HG02852 (cell line): Measurements from ENCODE around the gene SIL1.

Source experiments
- ATAC-seq: cut with Tn5 transposase; IDR thresholded peaks from one replicate; pipeline ENCODE4 v1.9.1; 2021; ENCODE audit warnings: mild to moderate bottlenecking, moderate library complexity; ENCODE audit not compliant: unreplicated experiment

The SIL1 gene

DNA sequence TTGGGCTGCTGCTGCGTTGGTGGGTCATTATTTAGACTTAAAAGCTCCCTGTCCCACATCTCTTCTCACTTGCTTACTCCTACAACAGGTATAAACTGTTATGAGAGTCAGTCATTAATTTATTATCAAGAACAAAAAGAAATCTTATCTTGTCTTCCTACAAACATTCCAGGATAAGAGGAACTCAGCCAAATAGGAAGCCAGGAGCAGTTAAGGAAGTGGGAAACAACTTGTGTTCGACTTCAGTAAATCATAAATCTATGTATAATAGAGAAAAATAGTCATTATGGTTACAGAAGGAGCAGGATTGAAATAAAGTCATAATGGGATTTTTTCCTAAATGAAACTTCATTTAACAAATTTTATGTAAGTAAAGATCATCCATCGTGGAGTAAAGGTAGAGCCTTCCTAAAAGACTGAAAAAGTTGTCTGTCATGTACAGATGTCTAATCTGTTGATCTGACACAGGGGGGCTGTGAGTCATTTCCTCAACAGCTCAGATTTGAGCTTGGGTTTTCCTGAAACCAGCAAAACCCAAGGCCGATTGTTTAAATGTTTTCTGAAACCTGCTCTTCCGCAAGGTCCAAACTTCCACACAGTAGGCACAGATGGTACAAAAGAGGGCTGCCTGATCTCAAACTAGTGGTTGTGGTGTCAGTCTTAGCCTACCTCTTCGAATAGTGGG lies 297.7 kb downstream of the SIL1 start:
- no peak for ATAC-seq

DNA sequence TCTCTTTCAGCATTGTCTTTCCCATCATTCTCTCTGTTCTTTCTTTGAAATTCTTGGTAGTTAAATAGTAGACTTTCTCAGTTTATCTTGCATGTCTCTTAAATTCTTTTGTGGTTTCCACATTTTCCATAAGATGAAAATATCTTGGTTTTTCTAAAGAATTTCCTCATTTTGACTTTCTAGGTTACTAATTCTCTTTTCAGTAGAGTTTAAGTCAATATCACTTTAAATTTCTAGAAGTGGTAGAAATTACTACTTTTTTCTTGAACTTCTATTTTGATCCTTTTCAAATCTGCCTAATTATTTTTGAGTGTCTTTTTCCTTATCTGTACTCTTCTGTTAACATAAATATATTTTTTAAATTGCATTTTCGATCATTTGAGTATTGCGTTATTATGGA lies 299.4 kb downstream of the SIL1 start:
- no peak for ATAC-seq

DNA sequence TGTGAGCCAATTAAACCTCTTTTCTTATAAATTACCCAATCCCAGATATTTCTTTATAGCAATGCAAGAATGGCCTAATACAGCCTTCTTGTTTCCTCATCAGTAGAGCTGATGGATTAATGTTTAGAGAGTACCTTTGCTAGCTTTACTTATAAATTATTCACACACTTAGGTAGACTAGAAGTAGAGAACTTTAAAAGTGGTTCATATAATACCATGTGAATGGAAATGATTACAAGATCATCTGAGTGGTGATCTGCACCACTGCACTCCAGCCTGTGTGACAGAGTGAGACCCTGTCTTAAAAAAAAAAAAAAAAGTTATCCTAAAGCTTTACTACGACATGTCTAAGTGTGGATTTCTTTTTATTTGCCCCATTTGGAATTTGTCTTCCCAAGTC lies 299.9 kb downstream of the SIL1 start:
- ATAC-seq: no peak
